Astrocyte of the spinal cord (primary cell): ENCODE data around the gene LRRC59.

Source experiments
- DNase-seq: peaks from one replicate; pipeline ENCODE4 v3.0.0; 2011; ENCODE audit warnings: low read depth, low spot score
- H3K4me3 ChIP-seq: 2 replicates; pipeline ENCODE4 v1.5.1; 2011; ENCODE audit warnings: low read depth, mild to moderate bottlenecking, low read length, moderate library complexity
- in situ Hi-C: cut with HindIII; loops from 2 replicates; pipeline ENCODE4 v1.10.0; 2017; ENCODE audit warnings: low sequenced_read_pairs
- TF ChIP-seq, protein P1 (sequence below): IDR thresholded peaks from 2 replicates; pipeline ENCODE4 v1.5.1; 2012; ENCODE audit warnings: low read depth, mild to moderate bottlenecking, low read length, inconsistent platforms

The LRRC59 gene

GRCh38 chr17:50356418-50356817 lies 40.9 kb downstream of the LRRC59 start:
- in situ Hi-C loops = no loop called here

GRCh38 chr17:50355701-50356341 lies 41.5 kb downstream of the LRRC59 start:
- no peak for DNase-seq
- in situ Hi-C loops = no loop called here
- TF ChIP-seq, protein P1, sequence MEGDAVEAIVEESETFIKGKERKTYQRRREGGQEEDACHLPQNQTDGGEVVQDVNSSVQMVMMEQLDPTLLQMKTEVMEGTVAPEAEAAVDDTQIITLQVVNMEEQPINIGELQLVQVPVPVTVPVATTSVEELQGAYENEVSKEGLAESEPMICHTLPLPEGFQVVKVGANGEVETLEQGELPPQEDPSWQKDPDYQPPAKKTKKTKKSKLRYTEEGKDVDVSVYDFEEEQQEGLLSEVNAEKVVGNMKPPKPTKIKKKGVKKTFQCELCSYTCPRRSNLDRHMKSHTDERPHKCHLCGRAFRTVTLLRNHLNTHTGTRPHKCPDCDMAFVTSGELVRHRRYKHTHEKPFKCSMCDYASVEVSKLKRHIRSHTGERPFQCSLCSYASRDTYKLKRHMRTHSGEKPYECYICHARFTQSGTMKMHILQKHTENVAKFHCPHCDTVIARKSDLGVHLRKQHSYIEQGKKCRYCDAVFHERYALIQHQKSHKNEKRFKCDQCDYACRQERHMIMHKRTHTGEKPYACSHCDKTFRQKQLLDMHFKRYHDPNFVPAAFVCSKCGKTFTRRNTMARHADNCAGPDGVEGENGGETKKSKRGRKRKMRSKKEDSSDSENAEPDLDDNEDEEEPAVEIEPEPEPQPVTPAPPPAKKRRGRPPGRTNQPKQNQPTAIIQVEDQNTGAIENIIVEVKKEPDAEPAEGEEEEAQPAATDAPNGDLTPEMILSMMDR = no peak
- no peak overlapping the region for H3K4me3 ChIP-seq

More at GRCh38 chr17:50356418-50356817, 40.9 kb downstream of the LRRC59 start:
- TF ChIP-seq, protein P1 = no peak
- DNase-seq = no peak
- H3K4me3 ChIP-seq = no peak overlapping the region

- DNase-seq = no peak
- in situ Hi-C loops = no loop called here
- TF ChIP-seq, protein P1 = no peak
- H3K4me3 ChIP-seq = no peak overlapping the region
Observed at GRCh38 chr17:50355336-50355700, 42.0 kb downstream of the LRRC59 start.

DNA sequence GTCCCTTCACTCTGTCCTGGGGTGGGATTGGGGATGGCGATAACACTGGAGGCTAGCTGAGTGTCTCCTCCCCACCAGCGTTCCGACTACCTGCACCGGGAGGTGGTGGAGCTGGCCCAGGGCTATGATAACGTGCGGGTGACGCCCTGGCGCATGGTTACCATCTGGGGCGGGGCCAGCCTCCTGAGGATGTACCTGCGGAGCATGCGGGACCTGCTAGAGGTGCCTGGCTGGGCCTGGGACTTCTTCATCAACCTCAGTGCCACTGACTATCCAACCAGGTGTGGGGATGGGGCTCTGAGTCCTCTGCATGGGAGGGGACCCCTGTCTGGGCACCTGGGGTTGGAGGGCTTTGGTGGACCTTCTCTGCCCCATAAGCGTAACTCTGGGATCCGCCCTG lies 42.5 kb downstream of the LRRC59 start:
- in situ Hi-C loops = no loop called here

DNA sequence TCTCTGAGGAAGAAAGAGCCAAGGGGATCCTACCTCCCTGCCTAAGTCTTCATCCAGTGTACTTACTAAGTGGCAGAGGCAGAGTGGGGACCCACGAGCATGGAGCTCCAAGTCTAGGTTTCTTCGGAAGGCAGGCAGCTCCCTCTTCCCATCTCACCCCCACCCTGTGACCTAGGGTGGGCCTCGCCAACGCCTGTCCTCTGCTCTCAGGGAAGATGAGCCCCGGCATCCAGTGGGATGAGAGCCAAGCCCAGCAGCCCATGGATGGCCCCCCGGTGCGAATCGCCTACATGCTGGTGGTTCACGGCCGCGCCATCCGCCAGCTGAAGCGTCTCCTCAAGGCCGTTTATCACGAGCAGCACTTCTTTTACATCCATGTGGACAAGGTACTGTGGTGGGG lies 43.1 kb downstream of the LRRC59 start:
- TF ChIP-seq, protein P1 = no peak
- in situ Hi-C loops = no loop called here
- no peak for DNase-seq
- H3K4me3 ChIP-seq = no peak overlapping the region

More for the DNA sequence above, 42.5 kb downstream of the LRRC59 start:
- no peak for DNase-seq
- TF ChIP-seq, protein P1 = no peak
- no peak overlapping the region for H3K4me3 ChIP-seq

DNA sequence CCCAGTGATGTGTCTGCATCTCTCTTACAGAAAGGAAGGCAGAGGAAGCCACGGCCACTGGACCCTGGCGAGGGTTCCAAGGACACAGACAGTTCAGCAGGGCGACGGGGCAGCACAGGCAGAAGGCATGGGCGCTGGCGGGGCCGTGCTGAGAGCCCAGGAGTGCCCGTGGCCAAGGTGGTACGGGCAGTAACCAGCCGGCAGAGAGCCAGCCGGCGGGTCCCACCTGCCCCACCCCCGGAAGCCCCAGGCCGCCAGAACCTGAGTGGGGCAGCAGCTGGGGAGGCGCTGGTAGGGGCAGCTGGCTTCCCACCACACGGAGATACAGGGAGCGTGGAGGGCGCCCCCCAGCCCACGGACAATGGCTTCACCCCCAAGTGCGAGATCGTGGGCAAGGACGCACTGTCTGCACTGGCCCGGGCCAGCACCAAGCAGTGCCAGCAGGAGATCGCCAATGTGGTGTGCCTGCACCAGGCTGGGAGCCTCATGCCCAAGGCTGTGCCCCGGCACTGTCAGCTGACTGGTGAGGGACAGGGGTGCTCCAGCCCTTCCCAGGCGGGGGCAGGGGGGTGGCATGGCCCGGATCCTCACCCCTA lies 43.6 kb downstream of the LRRC59 start:
- no peak overlapping the region for H3K4me3 ChIP-seq
- TF ChIP-seq, protein P1 = no peak
- in situ Hi-C loops = no loop called here
- no peak for DNase-seq
